Ovary (tissue), 3 donors: ENCODE data around the gene ADAM12.

Experiments used
- CTCF ChIP-seq, 3 donors: fragments of 450-650 bp in 2 of 3; fragments of 200-600 bp in 1 of 3; IDR thresholded peaks; one replicate each; pipeline versions ENCODE4 v1.5.1 to v1.8.0; 2016 to 2022; ENCODE audit warnings: antibody characterized with exemption in 3 of 3, mild to moderate bottlenecking in 1 of 3
- EP300 ChIP-seq: sonication (generic); formaldehyde crosslinking; IDR thresholded peaks from one replicate; pipeline ENCODE4 v1.6.1; 2017; ENCODE audit warnings: antibody characterized with exemption
- POLR2A ChIP-seq: fragments of 450-650 bp; IDR thresholded peaks from one replicate; pipeline ENCODE4 v1.6.1; 2017; ENCODE audit warnings: antibody characterized with exemption, mild to moderate bottlenecking, moderate library complexity
- donor health status: DM: no; HTN: no; CAD: no.

GRCh38 chr10:125997586-125997985 lies 390.7 kb downstream of the ADAM12 start:
- TF ChIP-seq CTCF (IDR thresholded peaks at IDR 0.05), result no peak
- TF ChIP-seq POLR2A, result no peak
- TF ChIP-seq EP300, result no peak
